Inferior parietal cortex (tissue), 1 donor: ENCODE data around the gene SORCS1.
A peak's percentile ranks its signal among the peaks of the same experiment; 100 is the strongest.

Experiments
- DNase-seq: peaks from one replicate; pipeline ENCODE4 v3.0.0-alpha.2; 2016; ENCODE audit errors: extremely low spot score

The SORCS1 gene

DNA sequence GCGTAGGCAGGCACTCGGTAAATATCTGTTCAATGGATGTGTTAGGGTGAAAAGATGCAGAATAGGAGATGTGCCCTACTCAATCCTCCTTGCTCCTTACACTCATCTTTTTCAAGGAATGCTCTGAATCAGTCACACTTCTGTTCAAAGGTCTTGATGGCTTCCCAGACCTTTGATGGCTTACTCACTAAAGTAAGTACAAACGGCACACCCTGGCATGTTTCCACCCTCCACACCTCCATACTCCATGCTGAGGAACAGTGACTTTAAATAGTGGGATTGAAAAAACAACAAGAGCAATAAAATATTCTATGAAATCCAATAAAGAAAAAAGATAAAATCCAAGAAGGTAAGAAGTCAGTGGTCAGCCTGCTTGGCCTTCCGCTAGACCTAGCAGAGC lies 569.2 kb downstream of the SORCS1 start:
- DNase-seq: no peak

DNA sequence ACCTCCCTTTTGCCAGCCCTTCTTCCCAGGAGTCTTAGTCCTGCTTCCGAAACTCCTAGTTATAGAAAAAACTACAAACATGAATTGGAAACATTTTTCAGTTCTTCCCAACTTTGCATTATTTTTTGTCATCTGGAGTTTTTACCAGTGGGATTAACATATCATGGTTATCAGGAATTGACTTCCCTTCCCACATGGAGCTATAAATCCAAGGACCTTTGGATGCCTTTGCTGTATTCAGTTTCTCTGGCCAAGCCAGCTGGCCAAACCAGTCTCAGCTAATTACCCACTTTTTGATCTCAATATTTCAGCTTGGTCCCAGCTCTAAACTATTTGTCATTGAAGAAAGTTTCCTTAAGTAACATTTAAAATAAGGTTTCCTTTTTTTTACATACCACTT lies 570.6 kb downstream of the SORCS1 start:
- no peak for DNase-seq

DNA sequence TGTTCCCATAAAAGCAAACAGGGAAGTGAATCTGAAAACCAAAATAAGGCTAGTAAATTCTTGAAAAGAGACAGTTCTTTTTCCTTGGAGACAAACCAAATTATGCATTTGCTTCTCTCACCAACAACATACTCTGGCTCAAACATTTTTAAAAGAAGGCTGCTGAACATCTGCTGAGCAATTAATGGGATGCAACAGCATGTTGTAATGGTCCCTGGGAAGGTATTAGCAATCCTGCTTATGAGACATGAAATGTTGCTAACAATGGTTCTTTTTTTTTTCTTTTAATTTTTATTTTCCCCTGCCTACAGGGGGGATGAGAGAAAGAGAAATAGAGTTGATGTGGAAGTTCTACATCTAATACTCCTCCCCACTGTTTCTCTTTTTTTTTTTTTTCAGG lies 572.1 kb downstream of the SORCS1 start:
- no peak for DNase-seq

DNA sequence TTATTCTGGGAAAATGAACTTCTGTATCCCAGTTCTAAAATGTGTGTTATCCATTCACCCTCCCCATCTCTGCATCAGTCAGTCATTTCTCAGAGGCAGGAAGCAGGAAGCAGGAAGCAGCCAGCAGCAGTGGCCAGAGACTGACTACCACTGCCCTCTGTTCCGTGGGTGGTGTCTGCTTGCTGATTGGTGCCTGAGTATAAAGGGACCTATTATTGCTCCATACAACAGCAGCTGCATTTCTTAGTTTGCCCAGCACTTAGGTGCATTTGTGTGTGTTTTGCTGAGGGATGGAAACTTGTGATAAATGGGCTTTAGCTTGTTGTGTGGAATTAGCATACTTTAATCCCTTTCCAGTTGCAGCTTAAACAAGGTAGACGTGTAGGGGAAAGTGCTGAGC lies 582.2 kb downstream of the SORCS1 start:
- DNase-seq: peak; percentile 65

DNA sequence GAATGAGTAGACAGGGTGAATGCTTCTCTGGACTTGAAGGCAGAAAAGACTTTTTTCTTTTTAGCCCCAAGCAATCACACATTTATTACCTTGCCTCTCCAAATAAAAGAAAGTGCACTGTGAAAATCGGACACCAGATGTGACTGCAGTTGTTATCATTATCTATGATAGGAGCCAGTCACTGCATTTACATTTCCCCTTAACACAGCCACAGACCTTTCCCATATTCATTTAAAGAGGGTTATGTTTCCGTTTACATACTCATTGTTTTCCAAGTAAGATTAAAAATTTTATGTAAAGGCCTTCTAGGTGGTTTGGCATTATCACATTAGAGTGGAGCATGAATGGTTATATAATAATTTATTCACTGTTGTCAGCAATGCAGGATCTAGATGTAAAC lies 586.8 kb downstream of the SORCS1 start:
- no peak for DNase-seq

DNA sequence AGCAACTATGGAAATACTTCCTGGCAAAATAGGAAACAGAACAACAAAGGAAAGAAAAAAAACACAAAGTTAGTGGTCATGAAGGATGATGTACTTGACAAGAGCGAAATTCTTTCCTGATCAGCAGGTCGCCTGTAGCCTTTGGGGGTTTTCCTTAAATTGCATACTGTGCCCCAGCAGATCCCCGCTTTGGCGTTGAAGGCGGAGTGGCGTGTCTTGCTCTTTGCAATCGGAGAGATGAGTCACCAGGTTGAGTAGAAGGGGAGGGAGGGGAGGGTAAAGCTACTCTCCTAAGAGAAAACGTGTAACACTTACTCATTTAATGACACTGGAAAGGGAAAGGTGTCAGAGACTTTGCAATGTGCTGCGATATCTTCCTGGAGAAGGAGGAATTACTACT lies 587.2 kb downstream of the SORCS1 start:
- DNase-seq: no peak

DNA sequence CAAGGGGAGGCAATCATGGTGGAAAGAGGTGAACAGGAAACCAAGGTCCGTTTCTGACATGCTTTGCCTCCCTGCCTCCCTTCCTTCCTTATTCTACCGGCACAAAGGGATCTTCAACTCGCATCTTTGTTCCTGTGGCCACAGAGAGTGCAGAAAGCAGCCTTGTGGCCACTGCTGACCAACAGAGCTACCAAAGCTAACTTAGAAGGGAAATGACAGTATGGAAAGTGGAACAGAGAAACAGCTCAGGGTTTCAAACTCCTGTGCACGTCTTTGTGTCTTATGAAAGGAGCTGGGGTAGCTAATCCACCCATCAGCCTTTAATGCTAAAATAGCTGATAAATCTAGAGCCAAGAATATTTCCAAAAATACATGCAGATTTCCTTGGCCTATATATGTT lies 588.0 kb downstream of the SORCS1 start:
- no peak for DNase-seq

DNA sequence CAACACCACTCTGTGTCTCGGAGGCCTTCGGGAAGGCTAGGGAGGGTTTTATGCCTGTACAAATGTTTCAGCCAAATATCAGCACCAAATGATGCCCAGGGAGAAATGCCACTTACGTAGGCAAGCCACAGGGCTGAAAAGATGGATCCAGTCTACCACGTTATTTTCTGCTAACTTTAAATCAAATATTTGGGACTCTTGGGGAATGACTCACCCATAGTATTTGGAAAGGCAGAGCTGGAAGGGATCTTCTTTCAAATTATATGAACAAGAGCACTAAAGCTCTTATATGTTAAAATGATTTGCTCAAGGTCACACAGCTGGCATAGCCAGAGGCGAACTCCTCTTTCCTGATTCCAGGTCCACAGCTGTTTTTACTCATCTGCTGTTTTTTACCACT lies 591.4 kb downstream of the SORCS1 start:
- no peak for DNase-seq

DNA sequence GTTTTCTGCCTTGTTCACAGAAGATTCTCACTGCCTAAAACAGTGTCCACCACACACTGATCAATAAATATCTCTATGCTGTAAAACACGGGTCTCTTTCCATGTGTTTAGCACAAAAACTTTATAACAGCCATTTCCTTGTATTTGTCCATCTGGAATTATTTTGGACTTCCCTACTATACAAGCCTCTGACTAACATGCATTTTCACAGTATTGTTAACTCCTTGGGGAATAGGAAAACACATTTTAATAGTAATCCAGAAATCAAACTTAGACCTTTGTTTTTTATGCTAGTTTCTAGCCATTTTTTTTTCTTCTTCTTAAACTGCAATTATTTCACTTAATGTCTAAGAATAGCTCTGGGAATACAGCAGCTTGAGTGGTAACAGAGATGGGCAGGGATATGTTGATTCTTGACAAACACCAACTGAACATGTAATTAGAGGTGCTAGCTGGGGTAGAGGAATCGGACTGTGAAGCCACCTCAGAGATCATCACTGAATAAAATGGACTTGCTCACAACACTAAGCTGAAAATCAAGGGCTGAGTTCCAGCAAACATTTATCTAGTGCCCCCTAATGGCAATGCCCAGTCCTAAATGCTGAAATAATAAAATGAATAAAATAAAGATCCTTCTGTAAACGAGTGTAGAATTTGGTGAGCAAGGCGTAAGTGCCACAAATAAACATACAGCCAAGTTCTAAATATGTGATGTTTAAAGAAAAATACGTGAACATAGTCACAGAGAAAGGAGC lies 593.1 kb downstream of the SORCS1 start:
- peak; percentile 79 for DNase-seq

DNA sequence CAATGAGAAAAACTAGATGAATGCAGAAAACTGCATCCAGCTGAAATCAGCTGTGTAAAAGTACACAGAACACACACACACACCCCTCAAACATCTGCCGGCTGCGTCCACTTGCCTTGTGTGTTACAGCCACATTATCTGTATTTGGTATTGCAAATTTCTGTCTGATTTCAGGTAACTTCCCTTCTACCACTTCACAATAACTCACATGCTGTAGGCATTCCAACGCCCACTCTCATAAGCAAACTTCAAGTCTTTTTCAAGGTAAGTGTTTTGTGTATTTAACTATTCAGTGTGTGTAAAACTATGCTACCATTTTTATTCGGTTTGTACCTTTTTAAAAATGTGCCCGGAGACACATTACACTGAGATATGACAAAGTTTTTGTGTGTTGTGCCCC lies 594.2 kb downstream of the SORCS1 start:
- DNase-seq: no peak

DNA sequence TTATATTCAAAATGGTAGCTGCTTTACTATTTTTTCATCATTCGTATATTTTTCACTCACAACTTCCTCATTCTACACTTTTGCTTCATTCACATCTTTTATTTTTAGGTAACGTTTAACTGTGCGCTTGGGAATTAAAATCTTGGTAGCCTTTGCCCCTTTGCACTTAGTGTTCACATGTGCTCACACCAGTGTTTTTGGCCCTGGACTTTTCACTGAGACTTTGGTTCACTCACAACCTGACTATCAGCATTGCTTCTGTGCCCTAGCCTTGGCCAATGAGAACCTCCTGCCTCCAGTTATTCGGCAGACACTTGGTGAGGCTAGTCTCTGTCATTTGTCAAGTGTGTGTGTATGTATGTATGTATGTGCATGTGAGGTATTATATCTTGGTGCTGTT lies 596.9 kb downstream of the SORCS1 start:
- DNase-seq: no peak

DNA sequence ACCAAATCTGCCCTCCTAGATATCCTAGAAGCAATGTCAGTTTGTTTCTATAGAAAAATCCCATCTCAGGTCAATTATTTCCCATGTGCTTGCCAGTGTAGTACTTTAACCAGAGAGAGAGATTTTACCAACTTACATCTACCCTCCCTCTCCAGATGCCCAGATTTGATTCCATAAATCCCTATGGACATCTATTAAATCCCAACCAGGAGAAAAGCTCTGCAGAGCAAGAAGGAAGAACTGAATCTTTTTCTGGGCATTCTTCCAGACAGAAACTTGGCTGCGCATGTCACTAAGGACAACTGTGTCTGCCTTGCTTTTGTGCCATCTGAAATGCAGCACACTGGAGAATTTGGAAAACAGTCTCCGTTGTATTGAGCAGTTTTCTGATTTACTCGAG lies 597.6 kb downstream of the SORCS1 start:
- peak; percentile 83 for DNase-seq

DNA sequence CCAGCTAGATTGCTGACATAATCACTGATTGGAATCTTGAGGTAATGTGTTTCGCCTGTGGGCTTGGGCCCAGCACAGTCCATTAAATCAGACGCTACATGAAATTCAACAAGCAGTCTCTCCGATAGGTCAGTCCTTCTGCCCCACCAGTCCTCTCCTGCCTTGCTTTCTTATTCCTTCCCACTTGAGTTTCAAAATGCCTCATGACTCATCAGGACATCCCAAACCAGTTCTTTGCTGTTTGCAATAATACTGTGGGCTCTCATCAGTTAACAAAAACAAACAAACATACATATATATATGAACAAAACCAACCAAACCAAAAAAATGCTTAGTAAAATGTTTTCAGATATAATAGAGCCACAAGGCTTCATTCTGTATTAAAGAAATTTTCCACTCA lies 599.0 kb downstream of the SORCS1 start:
- no peak for DNase-seq

DNA sequence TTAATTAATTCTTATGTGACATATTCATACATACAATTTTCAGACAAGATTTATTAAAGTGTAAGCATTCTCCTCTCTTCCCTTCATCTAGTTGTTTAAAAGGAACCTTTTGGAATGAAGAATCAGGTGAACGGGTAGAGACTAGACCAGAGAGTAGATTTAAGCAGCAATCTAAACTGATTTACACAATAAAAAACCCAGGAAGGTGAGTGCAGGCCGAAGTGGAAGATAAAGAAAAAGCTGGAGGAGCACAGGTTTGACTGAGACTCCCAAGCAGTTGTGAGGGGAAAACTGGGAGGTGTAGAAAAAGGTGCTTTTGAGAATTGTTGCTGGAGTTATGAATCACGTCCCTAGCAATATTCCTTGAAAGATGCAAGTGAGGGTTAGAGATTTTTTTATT lies 601.1 kb downstream of the SORCS1 start:
- DNase-seq: no peak

DNA sequence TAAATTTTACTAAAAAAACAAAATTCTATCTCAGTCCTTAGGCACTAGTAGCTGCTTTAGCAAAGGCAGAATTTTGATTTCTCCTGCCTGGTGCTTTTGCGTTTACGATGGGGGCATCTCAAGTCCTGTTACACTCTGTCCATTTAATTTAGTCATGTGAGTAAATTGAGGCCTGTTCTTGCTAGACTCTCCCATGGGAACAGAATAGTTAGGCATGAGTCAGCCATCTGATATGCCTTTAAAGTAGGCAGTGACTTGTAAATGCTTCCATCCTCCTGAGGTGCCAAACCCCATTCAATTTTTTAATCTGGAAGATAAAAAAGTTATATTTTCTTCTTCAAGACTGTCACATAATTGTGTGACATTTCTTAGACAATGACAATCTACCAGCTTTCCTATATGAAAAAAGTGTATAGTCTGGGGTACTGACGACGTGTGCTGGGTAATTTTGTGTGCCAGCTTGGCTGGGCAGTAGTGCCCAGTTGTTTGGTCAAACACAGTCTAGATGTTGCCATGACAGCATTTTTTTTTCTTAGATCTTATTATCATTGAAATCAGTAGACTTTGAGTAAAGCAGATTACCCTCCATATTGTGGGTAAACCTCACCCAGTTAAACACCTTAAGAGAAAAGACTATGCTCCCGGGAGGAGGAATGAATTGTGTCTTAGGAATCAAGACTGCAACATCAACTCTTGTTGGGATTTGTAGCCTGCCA lies 603.4 kb downstream of the SORCS1 start:
- no peak for DNase-seq

DNA sequence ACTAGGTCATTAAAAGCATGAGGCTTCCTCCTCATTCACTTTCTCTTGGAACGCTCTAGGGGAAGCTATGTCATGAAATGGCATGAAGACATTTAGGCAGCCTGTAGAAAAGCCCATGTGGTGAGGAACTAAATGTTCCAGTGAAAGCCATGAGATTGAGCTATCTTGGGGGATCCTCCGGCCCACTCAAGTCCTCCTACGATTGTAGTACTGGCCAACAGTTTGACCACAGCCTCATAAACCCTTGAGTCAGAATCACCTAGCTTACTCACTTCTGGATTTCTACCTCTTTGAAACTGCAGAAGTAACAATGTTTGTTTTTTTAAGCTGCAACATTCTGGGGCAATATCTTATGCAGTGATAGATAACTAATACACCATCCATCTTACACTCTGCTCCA lies 605.1 kb downstream of the SORCS1 start:
- DNase-seq: no peak

DNA sequence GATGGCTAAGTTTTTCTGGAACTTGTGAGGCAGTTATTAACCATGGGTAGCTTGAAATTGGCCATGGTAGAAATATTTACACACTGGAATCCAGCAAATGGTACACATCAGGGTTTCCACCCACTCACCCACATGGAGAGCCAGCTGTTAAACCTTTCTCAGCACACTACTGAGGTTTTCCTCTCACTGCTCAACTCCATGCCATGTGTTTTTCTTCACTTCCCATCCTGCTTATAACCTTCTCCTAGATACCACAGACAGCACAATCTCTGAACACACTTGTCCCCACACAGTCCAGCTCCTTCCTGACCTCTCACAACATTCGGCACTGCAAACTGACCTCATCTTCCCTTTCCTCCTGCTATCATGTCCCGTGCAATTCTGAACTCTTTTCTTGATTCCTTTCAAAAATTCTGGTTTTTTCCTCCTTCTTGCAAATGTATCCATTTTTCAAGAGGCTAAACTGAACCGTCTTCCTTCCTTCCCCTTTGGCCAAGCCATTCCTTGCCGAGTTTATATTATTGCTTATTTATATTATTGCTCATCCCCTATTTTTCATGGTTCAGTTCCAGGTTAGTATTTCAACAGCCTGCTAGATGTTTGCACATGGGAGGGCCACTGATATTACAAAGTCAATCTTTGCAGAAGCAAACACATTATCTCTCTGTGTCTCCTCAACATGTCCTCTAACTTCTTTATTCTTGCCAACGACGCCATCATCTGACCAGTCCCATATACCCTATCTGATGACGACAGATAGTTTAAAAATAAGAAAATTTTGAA lies 606.4 kb downstream of the SORCS1 start:
- DNase-seq: no peak

DNA sequence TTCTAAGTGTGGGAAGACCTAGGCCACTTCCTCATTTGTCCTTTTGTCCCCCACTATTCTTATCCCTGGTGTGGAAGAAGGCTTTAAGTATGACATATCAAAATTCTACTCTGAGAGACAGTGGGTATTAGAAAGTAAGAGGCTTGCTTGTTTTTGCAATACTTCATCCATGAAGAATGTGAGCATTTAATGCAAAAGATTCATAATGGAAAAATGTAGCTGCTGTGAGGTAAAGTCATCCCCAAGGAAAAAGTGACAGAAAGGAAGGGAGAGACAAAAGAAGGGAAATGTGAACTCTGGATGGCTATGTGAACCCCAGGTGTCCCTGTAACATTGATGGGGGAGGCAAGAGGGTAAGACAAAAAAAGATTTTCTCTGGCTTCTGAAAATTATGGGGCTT lies 607.5 kb downstream of the SORCS1 start:
- DNase-seq: no peak

DNA sequence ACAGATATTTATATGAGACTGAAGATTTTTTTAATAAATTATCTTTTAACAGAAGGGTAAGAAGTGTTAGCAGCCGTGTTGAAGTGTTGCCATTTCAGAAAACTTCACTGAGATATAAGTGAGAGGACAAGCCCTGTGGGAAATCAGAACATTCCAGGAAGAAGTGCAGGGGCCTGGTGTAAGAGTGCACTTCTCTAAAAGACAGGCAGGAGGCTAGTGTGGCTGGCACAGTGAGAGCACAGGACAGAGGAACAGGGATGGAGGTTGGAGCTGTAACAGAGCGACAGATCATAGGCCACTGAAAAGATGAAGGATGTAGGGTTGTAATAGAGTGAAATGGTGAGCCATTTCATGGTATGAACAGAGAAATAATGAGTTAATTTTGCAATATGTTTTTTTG lies 608.9 kb downstream of the SORCS1 start:
- DNase-seq: no peak

DNA sequence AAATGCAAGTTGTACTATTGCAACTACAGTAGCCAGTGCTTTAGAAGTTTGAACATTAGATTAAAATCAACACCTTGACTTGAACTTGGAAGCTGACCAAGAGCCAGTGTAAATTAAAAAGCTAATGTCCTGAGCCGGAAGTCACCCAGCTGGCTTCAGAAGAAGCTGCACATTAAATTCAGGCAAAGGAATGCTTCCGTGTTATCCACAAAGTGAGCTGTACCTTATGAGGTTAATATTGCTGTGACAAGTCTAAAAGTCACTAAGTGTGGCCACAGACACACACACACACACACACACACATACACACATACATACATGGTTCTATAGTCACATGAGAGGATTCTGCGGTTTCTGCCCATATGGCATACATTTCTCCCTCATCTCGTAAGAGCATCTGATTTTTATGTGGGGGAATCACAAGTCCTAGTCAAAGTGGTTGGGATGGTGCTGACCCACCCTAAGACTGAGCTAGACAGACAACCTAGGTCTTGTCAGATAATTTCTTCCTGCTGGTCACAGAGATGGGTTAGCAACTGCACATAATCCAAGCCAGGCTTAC lies 612.9 kb downstream of the SORCS1 start:
- no peak for DNase-seq

DNA sequence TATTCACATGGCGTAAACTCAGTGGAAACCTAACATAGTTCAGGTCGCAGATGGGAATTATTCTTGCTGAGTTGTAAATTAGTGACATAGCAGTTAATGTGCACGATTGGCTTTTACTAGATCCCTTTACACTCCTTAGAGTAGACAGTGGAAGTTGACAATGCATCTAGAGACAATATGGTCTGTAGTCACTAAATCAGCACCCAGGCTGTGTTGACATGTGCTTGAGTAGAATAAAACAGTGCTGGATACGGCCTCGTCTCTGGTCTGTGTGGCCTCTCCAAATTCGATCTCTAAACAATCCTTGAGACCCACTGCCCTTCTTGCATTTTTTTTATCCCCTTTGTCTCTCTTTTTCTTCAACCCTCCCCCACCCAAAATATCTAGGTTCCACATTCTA lies 615.7 kb downstream of the SORCS1 start:
- DNase-seq: no peak

DNA sequence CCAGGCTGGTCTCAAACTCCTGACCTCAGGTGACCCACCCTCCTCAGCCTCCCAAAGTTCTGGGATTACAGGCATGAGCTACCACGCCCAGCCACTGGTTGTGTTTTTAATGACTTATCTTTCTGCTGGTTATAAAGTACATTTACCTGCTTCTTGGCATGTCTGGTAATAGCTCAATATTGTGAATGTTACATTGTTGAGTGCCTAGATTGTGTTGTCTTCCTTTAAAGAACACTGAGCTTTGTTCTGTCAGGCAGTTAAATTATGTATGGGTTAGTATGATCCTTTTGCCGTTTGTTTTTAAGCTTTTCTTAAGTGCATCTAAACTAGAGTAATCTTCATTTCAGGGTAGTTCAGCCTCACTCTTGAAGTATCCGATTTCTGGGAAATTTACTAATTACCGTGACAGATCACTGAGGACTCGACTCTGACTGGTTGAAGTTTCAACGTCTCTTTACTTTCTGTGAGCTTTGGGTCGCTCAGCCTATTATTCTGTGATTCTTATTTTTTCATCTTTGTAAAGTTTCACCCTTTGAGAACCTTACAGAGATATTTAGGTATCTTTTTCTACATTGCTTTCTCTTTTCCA lies 617.4 kb downstream of the SORCS1 start:
- DNase-seq: no peak
